HG03571 (cell line): ENCODE data around the gene CHADL.

Experiments
- ATAC-seq: cut with Tn5 transposase; IDR thresholded peaks from one replicate; pipeline ENCODE4 v1.9.1; 2021; ENCODE audit not compliant: unreplicated experiment

Gene CHADL

GRCh38 chr22:41256254-41257253, 15.8 kb upstream of the CHADL start:
- ATAC-seq = no peak

- ATAC-seq = no peak
Measured at GRCh38 chr22:41254230-41254629, 13.5 kb upstream of the CHADL start.

GRCh38 chr22:41252365-41252764, 11.6 kb upstream of the CHADL start:
- no peak for ATAC-seq

GRCh38 chr22:41250127-41250526, 9.4 kb upstream of the CHADL start:
- no peak for ATAC-seq

GRCh38 chr22:41249442-41249841, 8.7 kb upstream of the CHADL start:
- ATAC-seq = no peak

GRCh38 chr22:41248758-41249157, 8.0 kb upstream of the CHADL start:
- ATAC-seq = no peak

GRCh38 chr22:41248314-41248713, 7.6 kb upstream of the CHADL start:
- ATAC-seq = no peak

- no peak for ATAC-seq
Measured at GRCh38 chr22:41247703-41248102, 7.0 kb upstream of the CHADL start.

- no peak for ATAC-seq
Measured at GRCh38 chr22:41245917-41246499, 5.3 kb upstream of the CHADL start.

- ATAC-seq = no peak
Measured at GRCh38 chr22:41243361-41243760, 2.6 kb upstream of the CHADL start.

GRCh38 chr22:41242396-41243117, 1.8 kb upstream of the CHADL start:
- no peak for ATAC-seq

- ATAC-seq = no peak
Measured at GRCh38 chr22:41241133-41241676, 474 bp upstream of the CHADL start.

- ATAC-seq = no peak
Measured at GRCh38 chr22:41239443-41240128, 1.1 kb downstream of the CHADL start.

GRCh38 chr22:41238570-41239442, 1.9 kb downstream of the CHADL start:
- no peak for ATAC-seq

GRCh38 chr22:41237707-41238569, 2.8 kb downstream of the CHADL start:
- peak; percentile 44 for ATAC-seq

- ATAC-seq = no peak
Measured at GRCh38 chr22:41237036-41237706, 3.6 kb downstream of the CHADL start.

GRCh38 chr22:41234815-41235695, 5.7 kb downstream of the CHADL start:
- ATAC-seq = no peak
